Vagina (tissue), 2 donors: Measurements from ENCODE around the gene UBAP1. TPM values are rescaled to one million over a fixed set of nuclear protein-coding genes. Genes with fewer than 3 reads are reported as not detected.

Source experiments
- DNase-seq, 2 donors: peaks; one replicate each; pipeline ENCODE4 v3.0.0-alpha.2; 2017; ENCODE audit errors: extremely low spot score in 2 of 2
- H3K27ac ChIP-seq: fragments of 200-600 bp; sonication (generic); one replicate; pipeline ENCODE4 v1.5.1; 2019
- H3K27me3 ChIP-seq: fragments of 200-600 bp; sonication (generic); one replicate; pipeline ENCODE4 v1.5.1; 2019
- H3K36me3 ChIP-seq, 2 donors: fragments of 200-600 bp; sonication (generic); one replicate each; pipeline ENCODE4 v1.5.1; 2017 to 2019
- H3K4me1 ChIP-seq: fragments of 200-600 bp; sonication (generic); one replicate; pipeline ENCODE4 v1.5.1; 2019
- H3K4me3 ChIP-seq, 2 donors: fragments of 200-600 bp; sonication (generic); 1 replicate in 1 of 2; 2 replicates in 1 of 2; pipeline ENCODE4 v1.5.1; 2016 to 2019
- H3K9me3 ChIP-seq: fragments of 200-600 bp; sonication (generic); one replicate; pipeline ENCODE4 v1.5.1; 2019
- CTCF ChIP-seq, 3 experiments: fragments of 450-650 bp in 2 of 3; fragments of 200-600 bp in 1 of 3; sonication (generic) in 1 of 3; IDR thresholded peaks; one replicate each; pipeline ENCODE4 v1.5.1; 2017 to 2019; ENCODE audit warnings: antibody characterized with exemption in 3 of 3, mild to moderate bottlenecking in 2 of 3, moderate library complexity in 2 of 3
- POLR2A ChIP-seq, 2 donors: fragments of 450-650 bp; IDR thresholded peaks; one replicate each; pipeline ENCODE4 v1.6.1; 2017; ENCODE audit warnings: antibody characterized with exemption in 2 of 2, mild to moderate bottlenecking in 2 of 2, moderate library complexity in 2 of 2
- POLR2AphosphoS5 ChIP-seq, 2 donors: sonication (generic); formaldehyde crosslinking; IDR thresholded peaks; one replicate each; pipeline ENCODE4 v1.9.0; 2017; ENCODE audit warnings: antibody characterized with exemption in 2 of 2, mild to moderate bottlenecking in 2 of 2, low read depth in 1 of 2; ENCODE audit not compliant: insufficient read depth in 1 of 2
- intact Hi-C: fragments of 100-400 bp; cut with DNase I; formaldehyde crosslinking; loops from one replicate; pipeline ENCODE4 v1.15.1; 2023
- total RNA-seq: library from RNA; depleted of rRNA; stranded (reverse); fragments of >200 nt; gene quantifications from one replicate; pipeline ENCODE4 v1.2.3, GENCODE V29; 2016

The UBAP1 gene
- total RNA-seq, 1 donor from 2014 or later = 43.0 TPM

- TF ChIP-seq POLR2A (IDR thresholded peaks at IDR 0.05) (no peak), CTCF (IDR thresholded peaks at IDR 0.05) (no peak), POLR2AphosphoS5 (IDR thresholded peaks at IDR 0.05; ENCODE audit: insufficient read depth in 1 of 2, low read depth in 1 of 2) (no peak)
- Histone ChIP-seq H3K36me3 (no peaks in the 10 kb centered on the region), H3K9me3 (no peaks in the 10 kb centered on the region), H3K4me3 (no peak overlapping the region), H3K27me3 (no peaks in the 10 kb centered on the region), H3K27ac (no peak overlapping the region), H3K4me1 (no peaks in the 10 kb centered on the region)
- DNase-seq = no peak
- intact Hi-C loops = loop anchor here (5.0 kb wide), 1 partner anchor 898 kb away; no protein-coding TSS in a partner anchor
Observed at GRCh38 chr9:34139477-34140146, 39.2 kb upstream of the UBAP1 start.

GRCh38 chr9:34140853-34141252 is 38.0 kb upstream of the UBAP1 start:
- intact Hi-C loops = no loop called here
- Histone ChIP-seq H3K27ac (no peak overlapping the region), H3K4me3 (no peak overlapping the region), H3K9me3 (no peaks in the 10 kb centered on the region), H3K4me1 (no peaks in the 10 kb centered on the region), H3K36me3 (no peaks in the 10 kb centered on the region), H3K27me3 (no peaks in the 10 kb centered on the region)
- TF ChIP-seq POLR2A (IDR thresholded peaks at IDR 0.05) (no peak), POLR2AphosphoS5 (IDR thresholded peaks at IDR 0.05; ENCODE audit: insufficient read depth in 1 of 2, low read depth in 1 of 2) (no peak), CTCF (IDR thresholded peaks at IDR 0.05) (no peak)
- DNase-seq = no peak

- no peak for DNase-seq
- Histone ChIP-seq H3K27me3 (no peaks in the 10 kb centered on the region), H3K4me3 (no peak overlapping the region), H3K27ac (no peak overlapping the region), H3K4me1 (no peaks in the 10 kb centered on the region), H3K9me3 (no peaks in the 10 kb centered on the region), H3K36me3 (no peaks in the 10 kb centered on the region)
- TF ChIP-seq POLR2AphosphoS5 (IDR thresholded peaks at IDR 0.05; ENCODE audit: insufficient read depth in 1 of 2, low read depth in 1 of 2) (no peak), CTCF (IDR thresholded peaks at IDR 0.05) (no peak), POLR2A (IDR thresholded peaks at IDR 0.05) (no peak)
- intact Hi-C loops = no loop called here
Observed at GRCh38 chr9:34143116-34143515, 35.7 kb upstream of the UBAP1 start.

GRCh38 chr9:34145165-34145564 is 33.7 kb upstream of the UBAP1 start:
- H3K36me3 ChIP-seq = no peaks in the 10 kb centered on the region
- TF ChIP-seq POLR2A (IDR thresholded peaks at IDR 0.05) = no peak
- TF ChIP-seq POLR2AphosphoS5 (IDR thresholded peaks at IDR 0.05; ENCODE audit: insufficient read depth in 1 of 2, low read depth in 1 of 2) = no peak
- no peak for TF ChIP-seq CTCF (IDR thresholded peaks at IDR 0.05)
- H3K9me3 ChIP-seq = no peaks in the 10 kb centered on the region
- no peak overlapping the region for H3K4me3 ChIP-seq
- DNase-seq = no peak
- no peak overlapping the region for H3K27ac ChIP-seq
- intact Hi-C loops = no loop called here
- no peaks in the 10 kb centered on the region for H3K4me1 ChIP-seq
- H3K27me3 ChIP-seq = no peaks in the 10 kb centered on the region

- Histone ChIP-seq H3K9me3 (no peaks in the 10 kb centered on the region), H3K36me3 (no peaks in the 10 kb centered on the region), H3K27ac (no peak overlapping the region), H3K4me1 (no peaks in the 10 kb centered on the region), H3K27me3 (no peaks in the 10 kb centered on the region), H3K4me3 (no peak overlapping the region)
- intact Hi-C loops = no loop called here
- no peak for DNase-seq
- no peak for TF ChIP-seq CTCF (IDR thresholded peaks at IDR 0.05)
- TF ChIP-seq POLR2A (IDR thresholded peaks at IDR 0.05) = no peak
- TF ChIP-seq POLR2AphosphoS5 (IDR thresholded peaks at IDR 0.05; ENCODE audit: insufficient read depth in 1 of 2, low read depth in 1 of 2) = no peak
Observed at GRCh38 chr9:34151398-34151797, 27.4 kb upstream of the UBAP1 start.
